HG02623 (cell line): ENCODE results near the gene BRD7.
A peak's percentile ranks its signal among the peaks of the same experiment; 100 is the strongest.

Source experiments
- ATAC-seq: cut with Tn5 transposase; IDR thresholded peaks from one replicate; pipeline ENCODE4 v1.9.1; 2021; ENCODE audit warnings: moderate library complexity; ENCODE audit not compliant: unreplicated experiment

Gene BRD7

GRCh38 chr16:50293041-50293783 lies 75.6 kb downstream of the BRD7 start:
- ATAC-seq, result no peak

- ATAC-seq, result no peak
These were observed 76.2 kb downstream of the BRD7 start for GRCh38 chr16:50292566-50292948.

GRCh38 chr16:50291719-50292565 lies 76.8 kb downstream of the BRD7 start:
- ATAC-seq, result no peak

- no peak for ATAC-seq
These were observed 77.9 kb downstream of the BRD7 start for GRCh38 chr16:50290856-50291255.

- no peak for ATAC-seq
These were observed 78.6 kb downstream of the BRD7 start for GRCh38 chr16:50289950-50290764.

GRCh38 chr16:50288920-50289319 lies 79.9 kb downstream of the BRD7 start:
- ATAC-seq, result no peak

- ATAC-seq, result no peak
These were observed 80.8 kb downstream of the BRD7 start for GRCh38 chr16:50288026-50288425.

GRCh38 chr16:50286681-50287080 lies 82.1 kb downstream of the BRD7 start:
- no peak for ATAC-seq

GRCh38 chr16:50285406-50286003 lies 83.3 kb downstream of the BRD7 start:
- ATAC-seq, result no peak

- ATAC-seq, result no peak
These were observed 84.5 kb downstream of the BRD7 start for GRCh38 chr16:50284131-50284911.

GRCh38 chr16:50282955-50283631 lies 85.7 kb downstream of the BRD7 start:
- no peak for ATAC-seq

- peak; percentile 89 for ATAC-seq
These were observed 86.7 kb downstream of the BRD7 start for GRCh38 chr16:50282010-50282538.

GRCh38 chr16:50281391-50282009 lies 87.3 kb downstream of the BRD7 start:
- no peak for ATAC-seq

- no peak for ATAC-seq
These were observed 87.9 kb downstream of the BRD7 start for GRCh38 chr16:50280932-50281331.

GRCh38 chr16:50279504-50279865 lies 89.3 kb downstream of the BRD7 start:
- no peak for ATAC-seq

- ATAC-seq, result no peak
These were observed 90.5 kb downstream of the BRD7 start for GRCh38 chr16:50278251-50278650.

GRCh38 chr16:50276801-50277555 lies 91.8 kb downstream of the BRD7 start:
- ATAC-seq, result no peak

- ATAC-seq, result no peak
These were observed 92.5 kb downstream of the BRD7 start for GRCh38 chr16:50276326-50276640.
